NCI-H2227 (cell line): ENCODE results near the gene TMEM263.
"Not testable (repeated sequence)": the region's sequence is repeated elsewhere in the genome, so short reads cannot be mapped to it uniquely, and the experiment has no call there.

Experiments used
- DNase-seq: peaks from one replicate; lab custom pipeline; 2025; ENCODE audit not compliant: unreplicated experiment; lab: John Stamatoyannopoulos, UW

Gene TMEM263

DNA sequence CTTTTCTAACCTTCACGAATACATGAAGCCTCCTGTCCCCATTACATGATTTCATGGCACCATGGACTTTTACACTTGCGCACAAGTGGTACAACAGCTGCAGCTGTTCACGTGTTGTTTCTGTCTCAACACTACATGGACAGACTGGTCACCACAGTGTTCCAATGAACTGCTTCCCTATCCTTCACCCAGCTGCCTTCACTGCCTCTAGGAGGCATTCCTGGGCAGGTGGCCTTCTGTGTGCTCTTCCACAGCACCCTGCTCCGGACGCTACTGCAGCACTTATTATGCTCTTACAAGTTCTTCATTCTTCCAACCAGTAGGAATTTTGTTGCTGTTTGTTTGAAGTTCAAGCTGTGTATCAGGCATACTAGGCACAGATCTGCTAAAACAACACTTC is 29.8 kb downstream of the TMEM263 start:
- DNase-seq: no peak

DNA sequence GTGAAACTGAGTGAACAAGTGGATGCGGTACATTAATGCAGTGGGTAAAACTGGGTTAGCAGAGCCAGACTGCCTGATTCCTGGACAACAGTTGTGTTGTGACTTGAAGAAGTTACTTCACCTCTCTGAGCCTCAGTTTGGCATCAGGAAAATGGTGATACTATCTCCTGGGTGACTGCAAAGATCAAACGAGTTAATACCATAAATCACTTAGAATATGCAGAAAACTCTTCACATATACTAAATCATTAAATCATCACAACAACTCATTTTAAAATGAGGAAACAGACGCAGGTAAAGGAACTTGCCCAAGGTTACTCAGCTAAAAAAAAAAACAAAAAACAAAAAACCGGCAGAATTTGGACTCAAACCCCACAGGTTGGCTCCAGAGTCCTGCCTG is 30.4 kb downstream of the TMEM263 start:
- DNase-seq: no peak

DNA sequence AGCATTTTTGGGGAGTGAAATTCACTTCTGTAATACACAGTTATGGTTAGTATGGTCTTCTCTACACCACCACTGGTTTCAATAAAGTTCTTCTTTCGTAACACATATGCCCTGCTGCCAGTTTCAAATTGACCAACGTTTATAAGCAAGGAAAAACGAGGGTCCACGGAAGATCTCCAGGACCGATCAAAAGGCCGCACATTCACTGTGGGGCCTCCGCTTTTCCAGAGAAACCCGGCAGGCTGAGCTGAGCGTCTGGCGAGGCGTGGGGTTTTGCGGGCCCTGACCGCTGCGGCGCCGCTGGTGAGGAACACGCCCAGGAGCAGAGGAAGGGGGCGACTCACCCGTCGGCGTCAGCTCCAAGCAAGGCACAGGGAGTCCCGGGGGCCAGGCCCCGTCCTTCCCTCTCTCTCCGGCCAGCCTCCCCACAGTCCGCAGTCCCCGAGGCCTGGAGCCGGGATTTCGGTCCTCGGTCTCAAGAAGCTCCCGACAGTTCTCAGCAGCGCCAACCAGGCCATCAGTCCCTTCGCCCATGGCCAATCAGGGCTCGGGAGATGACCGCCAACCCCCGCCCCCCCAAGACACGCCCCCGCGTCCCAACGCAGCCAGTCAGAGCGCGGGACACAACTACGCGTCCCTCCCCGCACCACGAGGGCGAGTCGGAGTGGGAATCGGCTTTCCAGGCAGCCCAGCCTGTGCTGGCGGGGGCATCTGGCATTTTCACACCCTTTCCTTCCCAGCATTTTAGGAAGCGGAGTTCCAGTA is 31.1 kb downstream of the TMEM263 start, which contains the start of gene MTERF2:
Gene MTERF2, minus strand, starts transcription at position 522 of the 765 bp plus-strand sequence. CDS start 8,432 bp downstream, outside the sequence.
- peak; percentile 97 for DNase-seq

DNA sequence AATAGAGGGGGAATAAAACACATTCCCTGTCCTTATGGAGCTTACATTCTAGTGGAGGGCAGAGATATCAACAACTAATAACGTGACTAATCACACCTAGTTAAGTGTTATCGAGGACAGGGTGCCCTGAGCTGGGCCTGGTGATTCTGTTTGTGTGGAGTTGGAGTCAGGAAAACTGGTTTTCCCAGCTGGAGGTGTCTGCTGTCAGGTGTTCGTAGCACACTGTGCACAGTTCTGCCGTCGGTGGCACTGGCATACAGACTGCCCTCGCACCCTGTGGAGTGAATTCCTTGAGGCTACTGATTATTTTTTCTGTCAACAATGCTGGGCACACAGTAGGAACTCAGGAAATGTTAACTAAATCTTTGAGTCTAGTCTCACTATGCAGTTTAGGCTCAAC is 32.1 kb downstream of the TMEM263 start:
- no peak for DNase-seq

DNA sequence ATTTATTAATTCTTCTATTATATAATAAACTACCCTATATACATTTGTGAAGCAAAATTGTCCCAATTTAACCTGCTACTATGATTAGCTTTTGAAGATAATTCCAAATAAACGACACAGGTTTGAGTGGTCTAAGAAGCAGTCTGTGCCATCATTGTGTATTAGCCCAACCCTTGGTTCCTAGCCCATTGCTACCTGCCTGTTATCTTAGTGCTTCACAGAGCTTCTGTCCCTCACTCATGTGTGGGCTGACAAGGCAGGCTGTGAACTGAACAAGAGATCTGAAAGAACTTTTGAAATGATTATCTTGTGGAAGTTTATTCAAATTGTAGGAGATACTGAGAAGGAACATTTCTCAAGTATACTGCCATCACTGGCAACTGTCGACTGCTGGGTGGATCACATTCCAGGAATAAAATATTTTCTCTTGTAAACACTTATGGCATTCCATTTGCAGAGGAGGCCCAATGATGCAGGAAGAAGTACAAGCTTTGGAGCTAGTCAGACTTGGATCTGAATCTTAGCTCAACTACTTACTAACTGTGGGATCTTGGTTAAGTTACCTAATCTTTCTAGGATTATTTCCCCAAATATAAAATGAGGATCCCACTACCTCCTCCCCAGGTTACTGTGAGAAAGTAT is 39.0 kb downstream of the TMEM263 start:
- DNase-seq: no peak

DNA sequence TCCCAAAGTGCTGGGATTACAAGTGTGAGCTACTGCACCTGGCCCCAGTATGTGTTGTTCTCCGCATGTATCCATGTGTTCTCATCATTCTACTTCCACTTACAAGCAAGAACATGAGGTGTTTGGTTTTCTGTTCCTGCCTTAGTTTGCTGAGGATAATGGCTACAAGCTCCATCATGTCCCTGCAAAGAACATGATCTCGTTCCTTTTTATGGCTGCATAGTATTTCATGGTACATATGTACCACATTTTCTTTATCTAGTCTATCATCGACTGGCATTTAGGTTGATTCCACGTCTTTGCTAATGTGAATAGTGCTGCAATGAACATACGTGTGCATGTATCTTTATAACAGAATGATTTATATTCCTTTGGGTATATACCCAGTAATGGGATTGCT is 40.4 kb downstream of the TMEM263 start:
- not testable (repeated sequence) for DNase-seq

DNA sequence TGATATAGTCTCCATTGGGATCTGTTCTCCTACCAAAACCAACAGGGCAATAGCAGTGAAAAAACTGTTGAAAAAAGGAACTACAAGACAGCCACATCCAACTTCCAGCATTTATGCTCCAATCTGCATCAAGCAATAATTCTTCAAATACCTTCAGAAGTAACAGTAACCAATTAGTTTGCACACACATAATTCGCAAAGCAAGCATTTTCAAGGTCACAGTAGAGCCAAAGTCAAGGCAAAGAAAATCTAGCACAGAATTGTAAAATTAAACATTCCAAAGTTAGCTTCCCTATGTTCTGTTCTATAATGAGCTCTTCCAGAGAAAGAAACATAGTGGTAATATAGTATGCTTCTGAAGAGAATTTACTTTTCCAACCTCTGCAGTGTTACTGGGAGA is 42.2 kb downstream of the TMEM263 start:
- DNase-seq: no peak

DNA sequence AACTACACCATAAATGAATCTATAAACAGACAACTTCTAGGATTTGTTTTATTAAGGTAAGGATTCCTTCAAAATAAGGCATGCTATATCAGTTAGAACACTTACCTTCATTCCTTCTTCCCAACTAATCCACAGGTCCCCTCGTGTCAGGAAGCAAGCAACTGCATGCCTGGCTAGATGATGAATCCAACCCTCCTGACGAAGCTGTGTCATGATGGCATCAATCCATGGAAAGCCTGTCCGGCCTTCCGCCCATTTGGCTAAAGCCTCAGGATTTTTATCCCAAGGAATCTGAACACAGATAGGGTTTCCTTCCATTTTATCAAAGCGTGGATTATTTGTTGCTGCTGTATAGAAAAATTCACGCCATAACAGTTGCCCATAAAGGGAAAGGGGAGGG is 43.7 kb downstream of the TMEM263 start:
- DNase-seq: no peak

DNA sequence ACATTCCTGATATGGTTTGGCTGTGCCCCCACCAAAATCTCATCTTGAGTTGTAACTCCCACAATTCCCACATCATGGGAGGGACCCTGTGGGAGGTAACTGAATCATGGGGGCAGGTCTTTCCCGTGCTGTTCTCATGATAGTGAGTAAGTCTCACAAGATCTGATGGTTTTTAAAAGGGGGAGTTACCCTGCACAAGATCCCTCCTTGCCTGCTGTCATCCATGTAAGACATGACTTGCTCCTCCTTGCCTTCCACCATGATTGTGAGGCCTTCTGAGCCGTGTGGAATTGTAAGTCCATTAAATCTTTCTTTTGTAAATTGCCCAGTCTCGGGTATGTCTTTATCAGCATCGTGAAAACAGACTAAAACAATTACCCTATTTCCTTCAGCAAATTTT is 47.0 kb downstream of the TMEM263 start:
- not testable (repeated sequence) for DNase-seq

DNA sequence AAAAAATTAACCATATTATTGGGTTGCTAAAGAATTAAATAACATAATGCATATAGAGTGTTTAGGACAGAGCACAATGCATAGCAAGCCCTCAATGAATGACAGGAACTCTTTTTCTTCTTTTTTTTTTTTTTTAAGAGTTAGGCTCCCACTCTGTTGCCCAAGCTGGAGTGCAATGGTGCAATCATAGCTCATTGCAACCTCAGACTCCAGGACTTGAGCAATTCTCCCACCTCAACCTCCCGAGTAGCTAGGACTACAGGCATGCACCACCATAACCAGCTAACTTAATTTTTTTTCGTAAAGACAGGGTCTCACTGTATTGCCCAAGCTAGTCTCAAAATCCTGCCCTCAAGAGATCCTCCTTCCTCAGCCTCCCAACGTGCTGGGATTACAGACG is 51.7 kb downstream of the TMEM263 start:
- DNase-seq: no peak

DNA sequence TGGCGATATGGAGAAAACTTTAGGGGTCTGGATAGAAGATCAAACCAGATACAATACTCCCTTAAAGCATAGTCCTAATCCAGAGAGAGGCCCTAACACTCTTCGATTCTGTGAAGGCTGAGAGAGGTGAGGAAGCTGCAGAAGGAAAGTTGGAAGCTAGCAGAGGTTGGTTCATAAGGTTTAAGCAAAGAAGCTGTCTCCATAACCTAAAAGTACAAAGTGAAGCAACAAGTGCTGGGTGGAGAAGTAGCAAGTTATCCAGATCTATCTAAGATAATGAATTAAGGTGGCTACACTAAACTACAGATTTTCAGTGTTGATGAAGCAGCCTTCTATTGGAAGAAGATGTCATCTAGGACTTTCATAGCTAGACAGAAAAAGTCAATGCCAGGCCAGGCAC is 55.8 kb downstream of the TMEM263 start:
- DNase-seq: no peak

DNA sequence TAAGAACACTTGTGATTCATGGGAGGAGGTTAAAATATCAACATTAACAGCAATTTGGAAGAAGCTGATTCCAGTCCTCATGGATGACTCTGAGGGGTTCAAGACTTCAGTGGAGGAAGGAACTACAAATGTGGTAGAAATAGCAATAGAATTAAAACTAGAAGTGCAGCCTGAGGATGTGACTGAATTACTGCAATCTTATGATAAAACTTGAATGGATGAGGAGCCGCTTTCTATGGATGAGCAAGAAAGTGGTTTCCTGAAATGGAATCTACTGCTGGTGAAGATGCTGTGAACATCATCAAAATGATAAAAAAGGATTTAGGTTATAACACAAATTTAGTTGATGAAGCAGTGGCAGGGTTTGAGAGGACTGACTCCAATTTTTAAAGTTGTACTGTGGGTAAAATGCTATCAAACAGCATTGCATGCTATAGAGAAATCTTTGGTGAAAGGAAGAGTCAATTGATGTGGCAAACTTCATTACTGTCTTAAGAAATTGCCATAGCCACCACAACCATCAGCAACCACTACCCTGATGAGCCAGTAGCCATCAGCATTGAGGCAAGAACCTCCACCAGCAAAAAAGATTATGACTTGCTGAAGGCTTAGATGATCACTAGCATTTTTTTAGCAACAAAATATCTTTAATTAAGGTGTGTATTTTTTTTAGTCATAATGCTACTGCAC is 57.2 kb downstream of the TMEM263 start:
- DNase-seq: no peak

DNA sequence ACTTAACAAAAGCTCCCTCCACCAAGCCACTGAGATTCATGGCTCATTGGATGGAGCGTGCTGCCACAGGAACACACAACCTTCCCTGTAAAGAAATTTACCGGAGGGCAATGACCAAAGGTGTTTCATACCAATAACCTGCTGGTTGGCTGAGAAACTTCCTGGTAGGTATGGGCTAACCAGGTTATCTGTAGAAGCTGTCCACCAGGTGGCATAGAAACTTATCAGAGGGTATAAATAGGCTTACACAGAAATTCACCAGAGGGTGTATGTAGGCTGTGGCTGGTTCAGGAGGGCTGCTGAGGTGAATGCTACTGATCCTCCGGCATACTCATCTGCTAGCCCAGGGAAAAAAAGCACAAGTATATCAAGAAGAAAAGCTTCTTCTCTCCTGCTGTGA is 58.3 kb downstream of the TMEM263 start:
- DNase-seq: no peak

DNA sequence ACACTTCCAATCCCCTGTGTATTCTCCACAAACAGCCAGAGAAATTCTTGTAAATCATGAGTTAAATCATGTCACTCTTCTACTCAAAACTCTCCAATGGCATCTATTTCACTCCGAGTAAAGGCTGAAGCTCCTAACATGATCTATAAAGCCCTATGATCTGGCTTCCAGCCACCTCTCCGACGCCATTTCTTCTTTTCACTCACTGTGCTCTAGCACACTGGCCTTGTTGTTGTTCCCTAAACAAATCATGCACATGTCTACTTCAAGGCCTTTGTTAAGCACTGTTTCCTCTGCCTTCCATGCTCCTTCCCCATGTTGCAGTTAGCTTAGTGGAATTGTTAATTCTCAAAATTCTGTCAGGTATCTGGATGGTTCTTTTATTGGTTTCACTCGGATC is 61.3 kb downstream of the TMEM263 start:
- DNase-seq: no peak

DNA sequence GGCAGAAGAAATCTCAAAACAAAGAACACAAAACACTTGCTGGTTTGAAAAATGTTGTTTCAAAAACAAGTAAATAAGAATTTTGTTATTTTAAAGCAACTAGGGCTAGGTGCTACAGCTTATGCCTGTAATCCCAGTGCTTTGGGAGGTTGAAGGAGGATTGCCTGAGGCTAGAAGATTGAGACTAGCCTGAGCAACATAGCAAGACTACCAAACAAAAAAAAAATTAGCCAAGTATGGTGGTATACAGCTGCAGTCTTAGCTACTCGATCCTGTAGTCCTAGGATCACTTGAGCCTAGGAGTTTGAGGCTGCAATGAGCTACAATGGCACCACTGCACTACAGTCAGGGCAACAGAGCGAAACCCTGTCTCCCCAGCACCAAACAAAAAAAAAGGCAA is 63.8 kb downstream of the TMEM263 start:
- DNase-seq: no peak
